Neural progenitor cell (in vitro differentiated cells): ENCODE results near the gene HOOK2.

Experiments used
- CTCF ChIP-seq: fragments of 200-600 bp; sonication (generic); IDR thresholded peaks from 2 replicates; pipeline ENCODE4 v1.5.1; 2017; ENCODE audit warnings: antibody characterized with exemption, mild to moderate bottlenecking
- EZH2 ChIP-seq: fragments of 200-600 bp; sonication (generic); IDR thresholded peaks from 2 replicates; pipeline ENCODE4 v1.6.1; 2017; ENCODE audit warnings: antibody characterized with exemption, mild to moderate bottlenecking, moderate library complexity

GRCh38 chr19:12782174-12782423 is 6.7 kb upstream of the HOOK2 start:
- TF ChIP-seq CTCF (no peak), EZH2 (no peak)
